NCI-H748 (cell line): Measurements from ENCODE around the gene ARL3.
A peak's percentile ranks its signal among the peaks of the same experiment; 100 is the strongest.
"Not testable (repeated sequence)": the region's sequence is repeated elsewhere in the genome, so short reads cannot be mapped to it uniquely, and the experiment has no call there.

Source experiments
- DNase-seq: peaks from one replicate; lab custom pipeline; 2025; ENCODE audit not compliant: unreplicated experiment; lab: John Stamatoyannopoulos, UW

ARL3 gene

GRCh38 chr10:102705531-102705930, 8.7 kb downstream of the ARL3 start:
- DNase-seq: no peak

- no peak for DNase-seq
Measured at GRCh38 chr10:102704915-102705314, 9.3 kb downstream of the ARL3 start.

GRCh38 chr10:102702742-102703141, 11.5 kb downstream of the ARL3 start:
- DNase-seq: no peak

GRCh38 chr10:102701796-102702195, 12.4 kb downstream of the ARL3 start:
- DNase-seq: no peak

GRCh38 chr10:102701272-102701671, 12.9 kb downstream of the ARL3 start:
- DNase-seq: no peak

- DNase-seq: no peak
Measured at GRCh38 chr10:102698894-102699293, 15.3 kb downstream of the ARL3 start.

GRCh38 chr10:102696736-102697135, 17.5 kb downstream of the ARL3 start:
- DNase-seq: no peak

GRCh38 chr10:102695401-102695800, 18.8 kb downstream of the ARL3 start:
- not testable (repeated sequence) for DNase-seq

GRCh38 chr10:102691285-102692066, 22.7 kb downstream of the ARL3 start:
- no peak for DNase-seq

GRCh38 chr10:102683736-102684135, 30.5 kb downstream of the ARL3 start:
- DNase-seq: no peak

GRCh38 chr10:102682981-102683380, 31.2 kb downstream of the ARL3 start:
- no peak for DNase-seq

GRCh38 chr10:102682416-102682815, 31.8 kb downstream of the ARL3 start:
- DNase-seq: no peak

GRCh38 chr10:102681696-102682095, 32.5 kb downstream of the ARL3 start:
- DNase-seq: no peak

GRCh38 chr10:102679596-102679995, 34.6 kb downstream of the ARL3 start:
- no peak for DNase-seq

- DNase-seq: peak; percentile 87
Measured at GRCh38 chr10:102678842-102679289, 35.3 kb downstream of the ARL3 start.

- DNase-seq: peak; percentile 22
Measured at GRCh38 chr10:102678068-102678400, 36.2 kb downstream of the ARL3 start.

- DNase-seq: no peak
Measured at GRCh38 chr10:102677331-102678067, 36.7 kb downstream of the ARL3 start.

- DNase-seq: no peak
Measured at GRCh38 chr10:102676534-102677315, 37.5 kb downstream of the ARL3 start.

GRCh38 chr10:102675666-102676533, 38.3 kb downstream of the ARL3 start:
- DNase-seq: no peak

GRCh38 chr10:102675011-102675665, 39.1 kb downstream of the ARL3 start:
- no peak for DNase-seq
